ENCODE data around the gene RAB11B. TPM values are rescaled to one million over a fixed set of nuclear protein-coding genes. Genes with fewer than 3 reads are reported as not detected.

RAB11B gene
- total and polyA plus RNA-seq, 9 of the 15 experiments (the other 6 are each of a cell fraction or from before 2014, with no cell fraction given) = 0.74 to 71.0 (median 13.8) TPM

DNA sequence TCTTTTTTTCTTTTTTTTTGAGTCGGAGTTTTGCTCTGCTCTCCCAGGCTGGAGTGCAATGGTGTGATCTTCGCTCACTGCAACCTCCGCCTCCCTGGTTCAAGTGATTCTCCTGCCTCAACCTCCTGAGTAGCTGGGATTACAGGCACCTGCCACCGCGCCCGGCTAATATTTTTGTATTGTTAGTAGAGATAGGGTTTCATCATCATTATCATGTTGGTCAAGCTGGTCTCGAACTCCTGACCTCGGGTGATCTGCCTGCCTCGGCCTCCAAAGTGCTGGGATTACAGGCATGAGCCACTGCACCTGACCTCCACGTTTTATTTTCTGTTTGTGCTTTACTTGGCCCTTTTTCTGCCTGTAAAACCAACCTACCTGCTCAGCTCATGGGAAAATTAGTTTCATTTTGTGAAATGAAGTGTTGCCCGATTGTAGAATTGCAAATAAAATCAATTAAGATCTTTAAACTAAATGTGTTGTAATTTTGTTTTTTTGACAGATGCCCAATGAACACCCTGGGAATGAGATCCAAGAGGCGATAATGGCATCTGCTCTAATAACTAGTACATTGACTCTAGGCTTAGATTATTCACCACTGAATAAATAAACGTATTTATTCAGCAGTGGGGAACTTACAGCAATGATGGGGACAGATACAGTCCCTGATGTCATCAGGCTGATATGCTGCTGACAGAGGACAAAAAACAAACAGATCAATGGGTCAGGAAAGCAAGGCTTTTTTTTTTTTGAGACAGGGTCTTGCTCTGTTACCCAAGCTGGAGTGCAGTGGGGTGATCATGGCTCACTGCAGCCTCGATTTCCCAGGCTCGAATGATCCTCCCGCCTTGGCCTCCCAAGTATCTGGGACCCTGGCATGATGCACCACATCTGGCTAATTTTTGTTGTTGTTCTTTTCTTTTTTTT, 2.2 kb upstream of the RAB11B start:
- CTCF ChIA-PET (ENCODE audit: low intra/inter-chr PET ratio) = interaction anchor here (0.7 kb wide), 1 partner anchor 18 kb away, joined by 3 read pairs; no protein-coding TSS in a partner anchor
- Histone ChIP-seq H3K9me3 (replicated peaks; ENCODE audit: control insufficient read depth, insufficient read depth, low read depth, low read length) (peaks cover 4% of the 10 kb centered on the region), H3K27ac (ENCODE audit: extremely low read depth, low read depth, low read length) (no peak overlapping the region), H3K27me3 (ENCODE audit: control insufficient read depth in 2 of 2, insufficient read depth in 2 of 2, low read length in 2 of 2) (no peaks in the 10 kb centered on the region), H3K4me1 (replicated peaks in 1 of 2; ENCODE audit: control insufficient read depth in 2 of 2, insufficient read depth in 2 of 2, low read length in 2 of 2) (peaks cover 17 to 27% of the 10 kb centered on the region in 2 experiments; a peak in 4 of 5 replicates), H3K36me3 (ENCODE audit: control insufficient read depth, insufficient read depth, low read length) (0 out of 3 replicates have a peak, but pooled peaks cover 4% of the 10 kb centered on the region), H4K20me1 (replicated peaks; ENCODE audit: control insufficient read depth, insufficient read depth, low read length) (peaks cover 12% of the 10 kb centered on the region), H3K9me1 (ENCODE audit: control insufficient read depth, insufficient read depth, low read length) (no peaks in the 10 kb centered on the region), H3K4me2 (ENCODE audit: insufficient read depth, low read length) (peak overlapping the region; percentile 28; the same call in 1 of the 2 replicates), H3K4me3 (no peak overlapping the region), H2AFZ (ENCODE audit: low read depth, low read length) (no peak overlapping the region), H3K9ac (ENCODE audit: insufficient read depth in 1 of 2, low read depth in 2 of 2, low read length in 2 of 2) (peak overlapping the region; percentile 6 to 33; a peak in 1 of 4 replicates), H3K79me2 (ENCODE audit: control insufficient read depth, insufficient read depth, low read length) (peaks cover 26% of the 10 kb centered on the region)
- intact Hi-C loops (cut with micrococcal nuclease) (no loop called here), in situ Hi-C loops (cut with MboI) (no loop called here)
- POLR2A ChIA-PET = interaction anchor here (0.6 to 1.3 kb wide), 6 partner anchors 9 to 127 kb away, joined by 3 to 4 read pairs (median 3); no protein-coding TSS in a partner anchor
- ATAC-seq (no peak), DNase-seq (ENCODE audit: extremely low read depth in 1 of 4, low spot score in 3 of 4) (peak in 1 of 4 experiments; percentile 36), FAIRE-seq (peak; percentile 37)
- 35% methylated on average over 14 of the region's 16 CpGs for WGBS (ENCODE audit: insufficient coverage, low coverage, missing lambda C conversion rate)
- no TSS peak for BruUV-seq (replicated peaks)
- TF ChIP-seq HDAC3 (IDR thresholded peaks at IDR 0.05; ENCODE audit: borderline replicate concordance, partially characterized antibody) = peak; percentile 37
- TF ChIP-seq HNRNPL (IDR thresholded peaks at IDR 0.05; ENCODE audit: low read depth, low read length) = no peak
- TF ChIP-seq ILF3 (IDR thresholded peaks at IDR 0.05; ENCODE audit: borderline replicate concordance) = no peak
- TF ChIP-seq, protein P1, sequence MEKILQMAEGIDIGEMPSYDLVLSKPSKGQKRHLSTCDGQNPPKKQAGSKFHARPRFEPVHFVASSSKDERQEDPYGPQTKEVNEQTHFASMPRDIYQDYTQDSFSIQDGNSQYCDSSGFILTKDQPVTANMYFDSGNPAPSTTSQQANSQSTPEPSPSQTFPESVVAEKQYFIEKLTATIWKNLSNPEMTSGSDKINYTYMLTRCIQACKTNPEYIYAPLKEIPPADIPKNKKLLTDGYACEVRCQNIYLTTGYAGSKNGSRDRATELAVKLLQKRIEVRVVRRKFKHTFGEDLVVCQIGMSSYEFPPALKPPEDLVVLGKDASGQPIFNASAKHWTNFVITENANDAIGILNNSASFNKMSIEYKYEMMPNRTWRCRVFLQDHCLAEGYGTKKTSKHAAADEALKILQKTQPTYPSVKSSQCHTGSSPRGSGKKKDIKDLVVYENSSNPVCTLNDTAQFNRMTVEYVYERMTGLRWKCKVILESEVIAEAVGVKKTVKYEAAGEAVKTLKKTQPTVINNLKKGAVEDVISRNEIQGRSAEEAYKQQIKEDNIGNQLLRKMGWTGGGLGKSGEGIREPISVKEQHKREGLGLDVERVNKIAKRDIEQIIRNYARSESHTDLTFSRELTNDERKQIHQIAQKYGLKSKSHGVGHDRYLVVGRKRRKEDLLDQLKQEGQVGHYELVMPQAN (IDR thresholded peaks at IDR 0.05; ENCODE audit: borderline replicate concordance) = no peak
- no peak for TF ChIP-seq FOS (IDR thresholded peaks at IDR 0.05; ENCODE audit: extremely low read depth, insufficient read length)
- TF ChIP-seq TCF3 (CRISPR knock-in tag; IDR thresholded peaks at IDR 0.05) = peak; percentile 66
- TF ChIP-seq CREBBP (IDR thresholded peaks at IDR 0.05; ENCODE audit: low read depth, low read length) = no peak
- TF ChIP-seq NFIC (IDR thresholded peaks at IDR 0.05) = peak; percentile 65
- TF ChIP-seq KDM1A (IDR thresholded peaks at IDR 0.05) = peak; percentile 90 to 91
- TF ChIP-seq JUND (IDR thresholded peaks at IDR 0.05; ENCODE audit: borderline replicate concordance, low read depth, low read length) = 0 out of 2 replicates have a peak, but pooled peaks have one; percentile 4
- TF ChIP-seq JUND (tag; IDR thresholded peaks at IDR 0.05; ENCODE audit: borderline replicate concordance, low read depth, low read length) = no peak
- TF ChIP-seq, protein P2, sequence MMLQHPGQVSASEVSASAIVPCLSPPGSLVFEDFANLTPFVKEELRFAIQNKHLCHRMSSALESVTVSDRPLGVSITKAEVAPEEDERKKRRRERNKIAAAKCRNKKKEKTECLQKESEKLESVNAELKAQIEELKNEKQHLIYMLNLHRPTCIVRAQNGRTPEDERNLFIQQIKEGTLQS (IDR thresholded peaks at IDR 0.05) = peak; percentile 89
- TF ChIP-seq, protein P2 (CRISPR knock-in tag; conservative IDR thresholded peaks at IDR 0.05) = no peak
- TF ChIP-seq LARP7 (IDR thresholded peaks at IDR 0.05) = no peak
- no peak for TF ChIP-seq SMARCE1 (IDR thresholded peaks at IDR 0.05)
- TF ChIP-seq ZNF586 (CRISPR knock-in tag; conservative IDR thresholded peaks at IDR 0.05) = no peak
- 0 out of 2 replicates have a peak, but pooled peaks have one; percentile 36 for TF ChIP-seq BCOR (IDR thresholded peaks at IDR 0.05)
- TF ChIP-seq, protein P3, sequence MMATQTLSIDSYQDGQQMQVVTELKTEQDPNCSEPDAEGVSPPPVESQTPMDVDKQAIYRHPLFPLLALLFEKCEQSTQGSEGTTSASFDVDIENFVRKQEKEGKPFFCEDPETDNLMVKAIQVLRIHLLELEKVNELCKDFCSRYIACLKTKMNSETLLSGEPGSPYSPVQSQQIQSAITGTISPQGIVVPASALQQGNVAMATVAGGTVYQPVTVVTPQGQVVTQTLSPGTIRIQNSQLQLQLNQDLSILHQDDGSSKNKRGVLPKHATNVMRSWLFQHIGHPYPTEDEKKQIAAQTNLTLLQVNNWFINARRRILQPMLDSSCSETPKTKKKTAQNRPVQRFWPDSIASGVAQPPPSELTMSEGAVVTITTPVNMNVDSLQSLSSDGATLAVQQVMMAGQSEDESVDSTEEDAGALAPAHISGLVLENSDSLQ (IDR thresholded peaks at IDR 0.05) = peak; percentile 29; the same call in 1 of the 2 replicates
- no peak for TF ChIP-seq MAFK (IDR thresholded peaks at IDR 0.05; ENCODE audit: low read length)

Measured in K562 (cell line).